ENCODE results near the gene LCOR. TPM values are rescaled to one million over a fixed set of nuclear protein-coding genes. Genes with fewer than 3 reads are reported as not detected.

Gene LCOR
- total RNA-seq, 1 experiment from 2014 or later: 12.3 TPM

DNA sequence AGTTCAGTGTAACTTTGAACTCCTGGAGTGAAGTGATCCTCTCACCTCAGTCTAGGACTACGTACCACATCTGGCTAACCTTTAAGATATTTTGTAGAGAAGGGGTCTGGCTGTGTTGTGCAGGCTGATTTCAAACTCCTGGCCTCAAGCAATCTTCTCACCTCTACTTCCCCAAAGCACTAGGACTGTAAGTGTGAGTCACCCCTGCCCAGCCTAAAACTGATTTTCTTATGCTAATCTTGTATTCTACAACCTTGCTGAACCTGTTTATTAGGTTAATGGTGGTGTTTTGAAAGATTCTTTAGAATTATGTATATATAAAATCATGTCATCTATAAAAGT is 58.0 kb downstream of the LCOR start:
- no peak for DNase-seq (ENCODE audit: low read depth)

DNA sequence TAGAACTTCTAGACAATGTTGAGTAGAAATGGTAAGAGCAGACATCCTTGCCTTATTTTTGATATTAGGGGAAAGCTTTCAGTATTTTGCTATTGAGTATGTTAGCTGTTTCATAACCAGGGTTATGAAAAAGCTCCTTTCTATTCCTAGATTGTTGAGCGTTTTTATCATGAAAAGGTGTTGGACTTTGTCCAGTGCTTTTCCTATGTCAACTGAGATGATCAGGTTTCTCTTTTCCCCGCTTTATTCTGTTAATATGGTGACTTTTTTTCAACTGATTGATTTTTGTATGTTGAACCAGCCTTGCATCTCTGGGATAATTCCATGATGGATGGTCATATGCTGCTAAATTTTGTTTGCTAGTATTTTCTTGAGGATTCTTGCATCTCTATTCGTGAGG is 58.5 kb downstream of the LCOR start:
- no peak for DNase-seq (ENCODE audit: low read depth)

DNA sequence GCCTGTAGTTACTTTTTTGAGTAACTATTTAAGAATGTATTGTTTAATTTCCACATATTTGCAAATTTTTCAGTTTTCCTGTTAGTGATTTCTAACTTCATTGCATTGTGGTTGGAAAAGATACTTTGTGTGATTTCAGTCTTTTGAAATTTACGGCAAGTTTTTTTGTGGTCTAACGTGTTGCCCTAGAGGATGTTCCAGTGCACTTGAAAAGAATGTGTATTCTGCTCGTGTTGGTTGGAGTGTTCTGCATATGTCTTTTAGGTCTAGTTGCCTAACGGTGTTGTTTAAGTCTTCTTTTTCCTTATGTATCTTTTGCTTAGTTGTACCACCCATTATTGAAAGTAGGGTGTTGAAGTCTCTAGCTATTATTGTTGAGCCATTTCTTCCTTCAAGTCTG is 59.7 kb downstream of the LCOR start:
- no peak for DNase-seq (ENCODE audit: low read depth)

DNA sequence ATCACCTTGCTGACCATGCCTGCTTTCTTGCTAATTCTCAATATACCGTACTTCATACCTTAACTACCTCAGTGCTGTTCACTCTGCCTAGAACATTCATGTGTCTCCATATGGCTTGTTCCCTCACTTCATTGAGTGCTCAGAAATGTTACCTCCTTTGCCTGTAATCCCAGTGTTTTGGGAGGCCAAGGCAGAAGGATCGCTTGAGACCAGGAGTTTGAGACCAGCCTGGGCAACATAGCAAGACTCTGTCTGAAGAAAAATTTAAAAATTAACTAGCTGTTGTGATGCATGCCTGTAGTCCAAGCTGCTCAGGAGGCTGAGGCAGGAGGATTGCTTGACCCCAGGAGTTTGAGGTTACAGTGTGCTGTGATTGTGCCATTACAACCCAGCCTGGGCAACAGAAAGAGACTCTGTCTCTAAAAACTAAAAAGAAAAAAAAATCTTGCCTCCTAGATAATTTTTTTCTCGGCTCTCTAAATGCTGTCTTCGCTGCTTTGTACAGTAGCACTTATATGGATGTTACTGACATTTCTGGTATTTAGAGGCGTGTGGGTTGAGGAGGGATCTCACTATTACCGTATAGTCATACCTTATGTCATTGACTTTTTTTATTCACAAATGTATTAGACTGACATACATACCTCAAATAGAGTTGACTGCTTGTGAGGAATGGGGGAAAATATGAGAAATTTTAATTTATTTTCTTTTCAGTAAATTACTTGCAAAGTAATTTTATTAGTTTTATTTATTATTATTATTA is 63.7 kb downstream of the LCOR start:
- no peak for DNase-seq (ENCODE audit: low read depth)

DNA sequence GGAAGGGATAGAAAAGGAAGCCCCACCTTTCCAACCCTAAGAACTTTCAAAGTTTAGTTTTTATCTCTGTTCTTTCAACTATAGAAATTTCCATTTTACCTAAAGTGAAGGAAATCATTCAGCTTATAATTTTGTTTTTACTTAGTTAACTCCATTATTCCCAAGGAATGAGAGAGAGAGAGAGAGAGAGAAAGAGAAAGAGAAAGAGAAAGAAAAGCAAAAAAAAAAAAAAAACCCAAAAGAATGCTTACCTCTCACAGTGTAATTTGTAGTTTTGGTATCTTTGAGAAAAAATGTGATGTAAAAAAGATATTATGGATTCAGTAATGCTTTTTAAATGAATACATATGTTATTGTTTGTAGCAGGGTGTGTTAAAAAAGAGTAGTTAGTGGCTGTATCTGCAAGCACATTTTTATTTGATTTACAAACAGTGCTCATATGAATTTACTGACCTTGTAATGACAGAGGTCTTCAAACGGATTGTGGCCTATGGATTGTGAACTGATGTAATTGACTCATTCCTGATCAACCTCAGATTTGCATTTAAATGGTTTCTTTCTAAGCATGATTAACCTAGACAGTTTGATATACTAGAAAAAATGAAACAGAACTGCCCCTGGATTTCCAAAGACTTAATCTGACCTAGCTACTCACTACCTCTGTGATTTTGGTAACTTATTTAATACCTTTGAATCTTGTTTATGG is 64.9 kb downstream of the LCOR start:
- DNase-seq (ENCODE audit: low read depth): no peak

DNA sequence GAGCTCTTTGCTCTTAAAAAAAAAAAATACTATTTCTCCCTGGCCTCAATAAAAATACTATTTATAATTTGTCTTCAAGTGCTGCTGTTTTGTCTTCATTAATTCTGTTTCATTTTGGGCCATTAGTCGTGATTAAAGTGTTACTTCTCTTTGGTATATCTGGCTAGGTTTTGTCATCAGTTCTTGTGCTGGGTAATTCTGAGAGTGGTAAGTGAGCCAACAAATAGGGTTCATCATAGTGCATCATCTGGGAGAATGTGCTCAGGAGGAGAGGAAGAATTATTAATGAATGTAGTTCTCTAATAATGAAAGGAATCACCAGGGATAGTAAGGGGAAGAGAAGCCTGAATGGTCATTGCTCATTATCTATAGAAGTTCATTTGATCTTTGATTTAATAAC is 70.0 kb downstream of the LCOR start:
- DNase-seq (ENCODE audit: low read depth): no peak

DNA sequence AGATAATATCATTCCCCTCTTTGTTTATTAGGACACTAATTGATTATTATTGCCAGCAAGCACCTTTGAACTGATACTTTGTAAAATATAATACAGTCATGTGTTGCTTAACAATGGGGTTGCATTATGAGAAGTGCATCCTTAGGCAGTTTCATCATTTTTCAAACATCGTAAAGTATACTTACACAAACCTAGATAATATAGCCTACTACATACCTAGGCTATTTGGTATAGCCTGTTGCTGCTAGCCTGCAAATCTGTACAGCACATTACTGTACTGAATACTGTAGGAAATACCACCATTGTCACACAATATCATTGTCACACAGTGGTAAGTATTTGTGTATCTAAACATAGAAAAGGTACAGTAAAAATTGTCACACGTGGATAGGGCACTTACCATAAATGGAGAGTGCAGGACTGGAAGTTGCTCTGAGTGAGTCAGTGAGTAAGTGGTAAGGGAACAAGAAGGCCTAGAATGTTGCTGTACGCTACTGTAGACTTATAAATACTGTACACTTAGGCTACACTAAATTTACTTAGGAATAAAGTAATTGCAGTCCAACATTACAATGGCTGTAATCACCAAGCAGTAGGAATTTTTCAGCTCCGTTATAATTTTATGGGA is 70.7 kb downstream of the LCOR start:
- DNase-seq (ENCODE audit: low read depth): no peak

DNA sequence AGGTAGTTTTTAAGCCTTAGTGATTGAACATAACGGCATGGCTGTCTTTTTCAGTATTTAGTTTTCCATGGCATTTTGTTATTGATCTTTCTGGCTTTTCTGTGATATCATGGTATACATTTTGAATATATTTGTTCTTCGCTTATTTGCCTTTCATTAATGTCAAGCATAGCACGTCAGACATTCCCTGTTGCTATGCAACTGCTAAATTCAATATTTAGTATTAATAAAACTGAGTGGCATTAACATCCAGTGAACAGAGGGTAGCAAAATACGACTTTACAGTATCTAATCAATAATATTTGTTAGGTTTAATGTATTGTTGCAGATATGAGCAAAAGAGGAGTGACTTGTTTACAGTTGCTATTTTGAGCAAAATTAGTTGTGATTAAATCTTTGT is 72.5 kb downstream of the LCOR start:
- DNase-seq (ENCODE audit: low read depth): no peak

DNA sequence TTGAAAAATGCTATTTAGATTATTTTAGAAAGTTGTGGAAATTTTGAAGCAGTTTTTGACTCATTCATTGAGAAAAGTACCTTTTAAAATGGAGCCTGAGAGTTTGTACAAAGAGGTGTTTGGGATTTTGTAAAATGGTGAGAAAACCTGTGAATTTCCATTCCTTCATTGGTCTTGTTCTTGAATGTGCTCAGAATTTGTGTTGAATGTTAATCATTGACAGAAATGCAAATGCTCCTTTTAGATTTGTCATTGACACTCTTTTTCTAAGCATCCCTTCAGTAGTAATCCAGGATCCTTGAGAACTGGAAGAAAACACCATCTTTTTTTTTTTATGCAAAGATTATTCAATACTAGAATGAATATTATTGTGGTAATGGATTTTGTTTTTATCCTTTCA is 74.8 kb downstream of the LCOR start:
- no peak for DNase-seq (ENCODE audit: low read depth)

DNA sequence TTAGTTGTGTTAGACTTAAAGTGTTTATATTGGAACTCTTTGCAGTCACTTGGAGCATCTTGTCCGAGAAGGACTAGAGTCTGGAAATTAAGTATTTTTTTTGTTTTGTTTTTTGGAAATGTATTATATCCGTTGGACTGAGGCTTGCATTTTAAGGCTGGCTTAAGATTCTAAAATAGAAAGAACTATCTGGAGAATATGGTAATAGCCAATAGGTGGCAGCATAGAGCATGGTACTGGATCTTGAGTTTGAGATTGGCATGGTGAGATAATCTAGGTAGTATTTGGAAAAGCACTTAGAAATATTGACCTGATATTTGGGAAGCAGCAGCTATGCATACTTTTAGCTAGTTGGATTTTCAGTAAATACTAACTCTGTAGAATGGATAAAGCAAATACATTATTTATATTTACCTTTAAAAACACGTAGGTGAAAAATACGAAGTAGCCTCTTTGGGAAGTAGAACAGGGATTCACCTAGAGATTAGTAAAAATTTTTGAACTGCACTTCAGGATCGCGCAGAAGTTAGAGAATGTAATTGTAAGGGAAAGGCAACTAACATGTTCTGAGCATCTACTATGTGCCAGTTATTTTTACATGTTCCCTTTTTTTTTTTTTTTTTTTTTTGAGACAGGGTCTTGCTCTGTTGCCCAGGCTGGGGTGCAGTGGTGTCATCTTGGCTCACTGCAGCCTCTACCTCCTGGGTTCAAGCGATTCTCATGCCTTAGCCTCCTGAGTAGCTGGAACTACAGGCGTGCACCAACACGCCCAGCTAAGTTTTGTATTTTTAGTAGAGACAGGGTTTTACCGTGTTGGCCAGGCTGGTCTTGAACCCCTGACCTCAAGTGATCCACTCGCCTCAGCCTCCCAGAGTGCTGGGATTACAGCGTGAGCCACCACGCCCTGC is 78.6 kb downstream of the LCOR start:
- peak; percentile 17 for DNase-seq (ENCODE audit: low read depth)

DNA sequence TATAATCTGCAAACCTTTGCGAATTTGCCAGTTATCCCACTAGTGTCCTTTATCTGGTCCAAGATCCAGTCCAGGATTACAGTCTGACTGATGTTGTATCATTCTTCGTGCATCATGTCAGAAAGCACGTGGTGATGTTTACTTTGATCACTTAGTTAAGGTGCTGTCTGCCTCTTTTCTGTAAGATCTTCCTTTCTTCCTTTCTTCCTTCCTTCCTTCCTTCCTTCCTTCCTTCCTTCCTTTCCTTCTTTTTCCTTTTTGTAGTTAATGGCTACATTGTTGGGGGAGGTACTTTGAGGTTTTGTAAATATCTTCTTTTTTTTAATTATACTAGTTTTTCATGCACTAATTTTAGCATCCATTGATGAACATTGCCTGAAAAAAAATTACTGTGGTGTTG is 80.3 kb downstream of the LCOR start:
- DNase-seq (ENCODE audit: low read depth): no peak

DNA sequence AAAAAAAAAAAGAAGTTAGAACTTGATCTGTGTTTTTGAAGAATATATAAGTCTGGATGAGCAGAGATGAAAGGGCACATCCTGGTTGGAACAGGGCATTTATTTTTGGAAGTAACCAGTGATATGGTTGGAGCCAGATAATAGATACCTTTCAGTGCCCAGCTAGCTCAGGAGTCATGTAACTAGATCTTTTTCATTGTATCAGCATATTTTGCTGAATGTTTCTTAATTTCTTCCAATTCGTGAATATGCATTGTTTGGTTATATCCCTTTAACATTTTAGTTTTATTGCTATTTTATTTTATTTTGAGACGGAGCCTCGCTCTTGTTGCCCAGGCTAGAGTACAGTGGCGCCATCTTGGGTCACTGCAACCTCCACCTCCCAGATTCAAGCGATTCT is 81.8 kb downstream of the LCOR start:
- DNase-seq (ENCODE audit: low read depth): no peak

DNA sequence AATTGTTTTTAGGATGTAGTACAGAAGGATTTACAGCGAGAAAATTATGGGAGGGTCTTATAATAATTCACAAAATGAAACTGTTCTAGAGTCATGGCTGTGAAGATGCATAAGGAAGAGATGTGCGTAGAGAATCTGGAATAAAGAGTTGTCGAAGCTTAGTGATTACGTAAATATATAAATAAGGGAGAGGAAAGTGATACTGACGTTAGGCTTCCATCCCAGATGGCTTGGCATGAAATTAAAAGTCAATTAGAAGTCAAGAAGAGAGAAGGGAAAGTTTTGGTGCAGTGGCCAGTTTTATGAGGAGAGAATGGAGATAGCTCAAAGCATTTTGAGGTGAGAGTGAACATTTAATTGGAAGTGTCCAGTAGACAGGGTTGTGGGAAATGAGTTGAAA is 85.5 kb downstream of the LCOR start:
- DNase-seq (ENCODE audit: low read depth): no peak

DNA sequence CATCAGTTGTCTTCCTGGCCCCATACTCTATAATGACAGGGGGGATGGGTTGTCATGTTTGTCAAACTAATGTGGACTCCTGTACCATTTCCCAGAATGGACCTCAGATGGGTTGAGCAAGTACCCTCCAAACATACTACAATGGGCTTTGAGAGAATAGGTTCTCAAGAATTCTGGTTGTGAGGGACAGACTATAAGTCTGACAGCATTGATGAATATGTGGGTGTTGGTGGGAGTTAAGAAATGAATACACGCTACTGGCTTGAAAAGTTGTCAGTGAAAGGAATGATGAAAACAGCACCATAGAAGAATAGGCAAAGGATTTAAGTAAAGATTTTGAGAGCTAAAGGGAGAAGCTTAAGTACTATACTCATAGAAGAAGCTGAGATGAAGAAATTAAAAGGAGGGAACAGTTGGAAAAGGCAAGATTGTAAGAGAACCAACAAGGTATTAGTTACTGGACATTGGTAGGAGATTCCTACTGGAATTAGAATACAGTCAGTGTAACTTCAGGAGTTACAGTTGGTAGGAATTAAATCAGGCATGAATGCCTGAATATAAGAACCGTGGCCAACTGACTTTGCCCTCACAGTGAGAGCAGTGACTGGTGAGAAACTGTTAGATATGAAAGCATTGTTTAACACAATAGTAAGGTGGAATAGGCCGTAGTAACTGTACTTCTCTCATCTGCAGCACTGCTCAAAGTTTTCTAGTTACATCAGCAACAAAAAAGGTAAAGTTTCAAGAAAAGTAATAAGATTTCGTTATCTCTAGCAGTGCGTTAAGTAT is 86.3 kb downstream of the LCOR start:
- DNase-seq (ENCODE audit: low read depth): no peak

DNA sequence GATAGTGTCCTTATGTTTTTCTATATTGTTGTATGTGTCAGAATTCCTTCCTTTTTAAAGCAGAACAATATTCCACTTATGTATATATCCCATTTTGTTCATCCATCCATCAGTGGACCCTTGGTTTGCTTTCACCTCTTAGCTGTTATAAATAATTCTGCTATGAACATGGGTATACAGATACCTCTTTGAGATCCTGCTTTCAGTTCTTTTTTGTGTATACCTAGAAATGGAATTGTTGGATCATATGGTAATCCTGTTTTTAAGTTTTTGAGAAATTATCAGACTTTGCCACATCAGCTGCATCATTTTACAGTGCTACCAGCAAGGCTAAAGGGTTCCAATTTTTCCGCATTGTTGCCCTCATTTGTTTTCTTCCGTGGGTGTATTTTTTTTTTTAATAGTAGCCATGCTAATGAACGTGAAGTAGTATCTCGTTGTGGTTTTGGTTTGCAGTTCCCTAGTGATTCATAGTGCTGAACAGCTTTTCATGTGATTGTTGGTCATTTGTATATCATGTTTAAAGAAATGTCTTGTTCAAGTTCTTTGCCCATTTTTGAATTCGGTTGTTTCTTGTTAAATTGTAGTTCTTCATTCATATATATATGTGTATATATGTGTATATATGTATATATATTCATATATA is 87.8 kb downstream of the LCOR start:
- peak; percentile 10 for DNase-seq (ENCODE audit: low read depth)

DNA sequence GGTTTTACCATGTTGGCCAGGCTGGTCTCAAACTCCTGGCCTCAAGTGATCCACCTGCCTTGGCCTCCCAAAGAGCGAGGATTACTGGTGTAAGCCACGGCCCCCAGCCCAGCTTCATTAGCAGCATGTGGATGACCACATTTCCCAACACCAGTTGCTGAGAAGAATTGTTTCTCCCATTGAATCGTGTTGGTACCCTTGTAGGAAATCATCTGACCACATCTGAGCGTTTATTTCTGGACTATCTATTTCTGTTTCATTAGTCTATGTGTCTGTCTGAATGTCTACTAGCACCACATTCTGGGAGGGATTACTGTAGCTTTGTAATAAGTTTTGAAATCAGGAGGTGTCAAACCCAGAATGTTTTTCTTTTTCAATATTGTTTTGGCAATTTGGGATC is 89.6 kb downstream of the LCOR start:
- no peak for DNase-seq (ENCODE audit: low read depth)

DNA sequence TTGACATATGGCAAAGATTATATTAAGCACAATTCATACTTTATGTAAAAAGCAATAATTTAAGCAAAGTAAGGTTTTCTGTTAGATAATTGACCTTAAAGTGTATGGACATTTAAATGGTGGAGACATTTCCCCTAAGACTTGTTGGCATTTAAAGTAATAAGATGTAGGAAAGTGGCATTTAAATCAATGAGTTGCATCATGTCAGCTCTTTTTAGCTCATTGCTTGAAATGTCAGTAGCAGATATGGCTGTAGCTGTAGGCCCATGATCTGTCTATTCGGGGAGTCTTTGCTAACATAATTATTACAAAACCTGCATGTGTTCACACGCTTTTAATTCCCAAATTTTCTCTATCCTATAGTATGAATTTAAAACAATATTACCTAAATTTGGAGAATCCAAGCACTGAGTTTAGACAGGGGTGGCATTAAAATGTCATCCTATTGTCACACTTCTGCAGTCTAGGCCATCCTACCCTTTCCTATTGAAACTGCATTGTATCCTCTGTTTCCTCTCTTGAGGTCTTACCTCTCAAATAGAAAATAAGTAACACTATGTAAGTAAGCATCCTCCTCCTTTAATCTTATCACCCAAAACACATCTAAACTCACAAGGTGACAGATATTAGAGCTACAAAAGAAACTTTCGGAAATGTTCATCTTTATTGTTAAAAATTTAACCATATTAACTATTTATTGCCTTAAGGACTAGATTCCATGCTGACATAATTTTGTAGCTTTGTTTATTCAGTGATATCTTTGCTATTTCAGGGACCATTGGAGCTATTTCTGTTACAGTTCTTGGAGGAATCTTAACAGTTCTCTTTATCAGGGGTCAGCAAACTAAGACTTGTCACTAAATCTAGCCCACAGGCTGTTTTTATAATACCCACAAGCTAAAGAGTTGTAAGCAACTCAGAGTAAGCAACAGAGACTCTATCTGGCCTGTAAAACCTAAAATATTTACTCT is 91.2 kb downstream of the LCOR start:
- DNase-seq (ENCODE audit: low read depth): no peak

DNA sequence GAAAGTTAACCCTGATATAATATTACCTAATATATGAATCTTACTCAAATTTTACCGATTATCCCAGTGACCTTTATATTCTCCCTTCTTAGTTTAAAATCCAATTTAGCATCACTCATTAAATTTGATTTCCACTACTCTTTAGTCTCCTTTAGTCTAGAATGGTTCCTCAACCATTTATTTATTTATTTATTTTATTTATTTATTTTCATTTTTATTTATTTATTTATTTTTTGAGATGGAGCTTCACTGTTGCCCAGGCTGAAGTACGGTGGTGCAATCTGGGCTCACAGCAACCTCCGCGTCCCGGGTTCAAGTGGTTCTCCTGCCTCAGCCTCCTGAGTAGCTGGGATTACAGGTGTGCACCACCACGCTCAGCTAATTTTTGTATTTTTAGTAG is 92.8 kb downstream of the LCOR start:
- DNase-seq (ENCODE audit: low read depth): no peak

DNA sequence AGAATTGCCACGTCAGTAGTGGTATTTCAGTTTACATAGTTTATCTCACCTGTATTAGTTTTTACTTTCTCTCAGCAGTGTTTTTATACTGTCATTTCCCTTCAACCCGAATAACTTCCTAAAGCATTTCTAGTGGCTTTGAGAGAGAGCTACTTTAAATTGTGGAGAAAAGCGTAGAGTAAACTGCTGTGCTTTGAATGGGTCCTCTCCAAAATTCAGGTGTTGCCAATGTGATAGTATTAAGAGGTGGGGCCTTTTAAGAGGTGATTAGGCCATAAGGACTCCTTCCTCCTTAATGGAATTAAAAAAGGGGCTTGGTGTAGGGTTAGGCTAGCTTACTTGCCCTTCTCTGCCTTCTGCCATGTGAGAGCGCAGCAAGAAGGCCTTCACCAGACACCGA is 98.4 kb downstream of the LCOR start:
- no peak for DNase-seq (ENCODE audit: low read depth)

DNA sequence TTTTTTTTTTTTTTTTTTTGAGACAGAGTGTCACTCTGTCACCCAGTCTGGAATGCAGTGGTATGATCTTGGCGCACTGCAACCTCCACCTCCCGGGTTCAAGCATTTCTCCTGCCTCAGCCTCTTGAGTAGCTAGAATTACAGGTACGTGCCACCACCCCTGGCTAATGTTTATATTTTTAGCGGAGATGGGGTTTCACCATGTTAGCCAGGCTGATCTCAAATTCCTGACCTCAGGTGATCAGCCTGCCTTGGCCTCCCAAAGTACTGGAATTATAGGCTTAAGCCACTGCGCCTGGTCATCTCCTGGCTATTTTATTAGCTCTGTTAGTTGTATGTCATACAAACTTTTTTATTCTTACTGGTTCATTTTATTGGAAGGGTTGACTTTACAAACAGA is 103.0 kb downstream of the LCOR start:
- DNase-seq (ENCODE audit: low read depth): no peak
